Inferior parietal cortex (tissue), 1 donor: ENCODE results near the gene CPSF4.

Source experiments
- DNase-seq: peaks from one replicate; pipeline ENCODE4 v3.0.0-alpha.2; 2016; ENCODE audit errors: extremely low spot score

CPSF4 gene

DNA sequence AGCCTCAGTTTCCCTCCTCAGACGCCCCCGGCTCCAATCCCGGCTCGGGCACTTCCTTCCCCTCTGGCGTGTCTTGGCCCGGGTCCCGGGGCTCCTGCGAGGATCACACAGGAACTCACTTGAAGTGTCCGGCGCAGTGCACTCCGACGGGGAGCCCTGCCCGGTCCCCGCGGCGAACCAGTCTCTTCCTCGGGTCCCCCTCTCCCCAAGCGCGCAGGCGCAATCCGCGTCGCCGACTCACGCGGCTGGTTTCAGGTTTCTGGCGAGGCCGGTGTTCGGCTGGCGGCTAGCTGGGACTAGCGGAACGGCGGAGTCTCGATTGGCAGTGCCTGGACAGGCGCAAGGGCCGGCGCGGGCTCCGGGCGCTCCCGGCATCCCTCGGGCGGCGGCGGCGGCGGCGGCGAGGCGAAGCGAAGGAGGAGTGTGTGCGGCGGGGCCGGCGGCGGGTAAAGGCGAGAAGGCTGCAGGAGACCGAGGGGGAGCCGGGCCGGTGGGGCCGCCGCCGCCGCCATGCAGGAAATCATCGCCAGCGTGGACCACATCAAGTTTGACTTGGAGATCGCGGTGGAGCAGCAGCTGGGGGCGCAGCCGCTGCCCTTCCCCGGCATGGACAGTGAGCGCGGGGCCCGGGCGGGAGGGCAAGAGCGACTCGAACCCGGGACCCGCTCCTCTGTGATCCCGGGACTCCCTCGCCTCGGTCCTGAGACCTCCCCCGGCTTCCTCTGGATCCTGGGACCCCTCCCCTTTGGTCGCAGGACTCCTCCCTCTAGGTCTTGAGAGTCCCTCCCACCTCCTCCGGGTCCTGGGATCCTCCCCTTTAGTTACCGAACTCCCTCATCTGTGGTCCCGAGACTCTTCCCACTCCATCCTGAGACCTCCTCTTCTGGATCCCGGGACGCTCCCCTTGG, at the start of gene CPSF4, which contains the start of gene PTCD1:
Gene CPSF4 (plus strand): TSS at position 371 of the 908 bp plus-strand sequence. CDS start 140 bp downstream, at position 511.
Gene PTCD1 (minus strand): TSS at position 226 of the 908 bp plus-strand sequence. CDS start 3,556 bp downstream, outside the sequence.
- peak; percentile 96 for DNase-seq

DNA sequence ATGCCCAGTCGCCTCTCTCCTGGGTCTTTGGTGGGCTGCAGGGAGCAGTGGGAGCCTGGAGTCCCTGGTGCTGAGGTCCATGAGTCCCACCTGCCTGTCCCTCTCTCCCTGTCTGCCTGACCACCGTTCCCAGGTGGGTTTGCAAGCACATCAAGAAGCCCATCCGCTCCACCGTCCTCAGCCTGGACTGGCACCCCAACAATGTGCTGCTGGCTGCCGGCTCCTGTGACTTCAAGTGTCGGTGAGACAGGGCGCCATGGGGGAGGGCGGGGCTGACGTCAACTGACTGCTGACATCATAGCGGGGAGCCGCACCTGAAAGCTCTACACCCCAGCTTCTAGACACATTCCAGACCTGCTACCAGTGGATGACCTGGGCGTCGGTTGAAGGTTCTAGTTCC, 49.0 kb upstream of the CPSF4 start:
- no peak for DNase-seq

DNA sequence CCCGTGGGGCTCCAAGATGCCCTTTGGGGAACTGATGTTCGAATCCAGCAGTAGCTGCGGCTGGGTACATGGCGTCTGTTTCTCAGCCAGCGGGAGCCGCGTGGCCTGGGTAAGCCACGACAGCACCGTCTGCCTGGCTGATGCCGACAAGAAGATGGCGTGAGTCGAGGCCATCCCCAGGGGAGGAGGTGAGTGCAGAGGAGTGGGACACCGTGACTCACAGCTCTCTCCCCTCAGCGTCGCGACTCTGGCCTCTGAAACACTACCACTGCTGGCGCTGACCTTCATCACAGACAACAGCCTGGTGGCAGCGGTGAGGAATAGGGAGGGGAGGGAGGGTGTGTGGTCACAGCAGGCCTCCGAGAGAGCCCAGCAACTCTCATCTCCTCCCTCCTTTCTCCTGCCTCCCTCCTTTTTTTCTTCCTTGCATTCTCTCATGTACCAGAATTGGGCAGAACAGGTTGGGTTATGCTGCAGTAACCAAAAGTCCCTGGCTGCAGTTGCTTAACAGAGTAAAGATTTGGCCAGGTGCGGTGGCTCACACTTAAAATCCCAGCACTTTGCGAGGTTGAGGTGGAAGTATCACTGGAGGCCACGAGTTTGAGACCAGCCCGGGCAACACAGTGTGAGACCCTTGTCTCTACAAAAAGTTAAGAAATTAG, 47.7 kb upstream of the CPSF4 start:
- no peak for DNase-seq

DNA sequence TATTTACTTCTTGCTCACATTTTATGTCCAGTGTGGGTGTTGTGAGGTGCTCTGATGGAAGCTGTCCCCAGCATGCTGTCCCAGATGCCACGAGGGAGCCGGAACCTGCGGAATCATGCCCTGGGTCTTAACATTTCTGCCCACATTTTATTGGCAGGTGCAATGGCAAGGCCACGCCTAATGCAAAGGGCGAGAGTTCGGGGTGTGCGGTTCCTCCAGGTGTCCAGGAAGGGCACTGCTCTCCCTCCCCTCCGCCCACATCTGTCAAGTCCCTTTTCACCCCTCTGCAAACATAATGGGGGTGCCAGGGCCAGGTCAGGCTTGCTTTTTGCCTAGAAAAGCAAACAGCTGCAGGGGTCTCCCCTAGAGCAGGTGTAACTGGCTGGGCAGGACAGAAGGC, 46.7 kb upstream of the CPSF4 start:
- no peak for DNase-seq

DNA sequence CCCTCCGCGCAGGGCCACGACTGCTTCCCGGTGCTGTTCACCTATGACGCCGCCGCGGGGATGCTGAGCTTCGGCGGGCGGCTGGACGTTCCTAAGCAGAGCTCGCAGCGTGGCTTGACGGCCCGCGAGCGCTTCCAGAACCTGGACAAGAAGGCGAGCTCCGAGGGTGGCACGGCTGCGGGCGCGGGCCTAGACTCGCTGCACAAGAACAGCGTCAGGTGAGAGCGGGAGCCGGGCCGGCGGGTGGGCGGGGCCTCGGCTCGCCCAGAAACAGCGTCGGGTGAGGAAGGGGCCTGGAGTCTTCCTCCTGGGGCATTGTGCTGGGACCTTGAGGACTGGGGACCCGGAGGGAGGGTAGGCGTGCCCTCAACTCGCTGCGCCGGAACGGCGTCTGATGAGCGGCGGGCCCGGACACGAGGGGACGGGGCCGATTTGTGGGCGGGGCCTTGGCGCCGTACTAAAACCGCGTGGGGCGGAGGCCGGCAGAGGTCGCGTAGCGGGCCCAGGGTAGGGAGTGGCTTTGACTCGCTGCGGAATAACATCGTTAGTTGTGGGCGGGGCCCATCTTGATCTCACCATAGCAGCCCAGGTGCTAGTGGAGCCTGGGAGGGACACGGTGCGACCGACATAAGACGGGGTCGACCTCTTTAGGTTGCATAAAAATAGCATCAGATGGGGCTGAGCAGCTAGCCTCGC, 45.9 kb upstream of the CPSF4 start:
- DNase-seq = peak; percentile 47

DNA sequence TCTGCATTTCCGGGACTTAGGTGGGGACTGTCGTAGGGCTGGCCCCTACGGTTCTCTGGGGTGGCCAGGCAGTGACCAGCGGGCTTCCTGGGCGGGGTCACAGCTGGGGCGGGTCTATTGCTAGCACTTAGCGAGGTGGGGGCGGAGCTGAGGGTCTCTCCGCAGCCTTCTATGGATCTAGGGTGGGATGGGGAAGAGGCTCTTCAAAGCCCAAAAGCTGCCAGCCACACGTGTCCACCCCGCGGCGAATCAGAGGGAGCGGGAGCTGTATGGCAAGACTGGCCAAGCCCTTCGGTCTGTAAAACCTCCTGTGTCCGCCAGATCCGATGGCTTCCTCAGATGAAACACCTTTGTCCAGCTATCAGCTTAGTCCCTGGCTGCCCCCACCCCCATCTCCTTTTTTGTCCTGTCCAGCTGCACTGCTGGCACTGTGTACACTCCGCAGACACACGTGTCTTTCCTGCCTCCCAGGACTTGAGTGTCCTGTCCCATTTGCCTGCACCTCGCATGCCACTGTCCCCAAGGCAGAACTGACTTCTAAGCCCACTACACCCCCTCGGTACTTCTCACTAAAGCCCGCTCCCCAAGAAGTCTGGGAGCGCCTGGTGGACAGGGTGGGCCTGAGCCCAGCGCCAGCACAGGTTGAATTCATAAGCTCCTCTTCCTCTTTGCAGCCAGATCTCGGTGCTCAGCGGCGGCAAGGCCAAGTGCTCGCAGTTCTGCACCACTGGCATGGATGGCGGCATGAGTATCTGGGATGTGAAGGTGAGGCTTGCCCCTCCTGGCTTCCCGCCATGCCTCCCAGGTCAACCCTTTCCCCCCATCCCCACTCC, 45.2 kb upstream of the CPSF4 start:
- no peak for DNase-seq

DNA sequence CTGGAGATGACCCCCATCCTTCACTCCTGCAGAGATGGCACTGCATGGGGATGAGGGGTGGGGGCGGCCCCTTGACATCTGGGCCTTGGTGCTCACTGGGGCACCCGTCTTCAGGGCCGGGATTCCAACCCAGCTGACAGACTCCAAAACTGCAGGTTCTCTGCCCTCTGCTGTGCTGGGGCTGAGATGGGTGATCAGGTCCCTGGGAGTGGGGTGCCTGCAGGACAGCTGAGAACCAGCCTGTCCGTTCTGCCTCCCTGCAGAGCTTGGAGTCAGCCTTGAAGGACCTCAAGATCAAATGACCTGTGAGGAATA, 44.6 kb upstream of the CPSF4 start:
- DNase-seq = no peak

DNA sequence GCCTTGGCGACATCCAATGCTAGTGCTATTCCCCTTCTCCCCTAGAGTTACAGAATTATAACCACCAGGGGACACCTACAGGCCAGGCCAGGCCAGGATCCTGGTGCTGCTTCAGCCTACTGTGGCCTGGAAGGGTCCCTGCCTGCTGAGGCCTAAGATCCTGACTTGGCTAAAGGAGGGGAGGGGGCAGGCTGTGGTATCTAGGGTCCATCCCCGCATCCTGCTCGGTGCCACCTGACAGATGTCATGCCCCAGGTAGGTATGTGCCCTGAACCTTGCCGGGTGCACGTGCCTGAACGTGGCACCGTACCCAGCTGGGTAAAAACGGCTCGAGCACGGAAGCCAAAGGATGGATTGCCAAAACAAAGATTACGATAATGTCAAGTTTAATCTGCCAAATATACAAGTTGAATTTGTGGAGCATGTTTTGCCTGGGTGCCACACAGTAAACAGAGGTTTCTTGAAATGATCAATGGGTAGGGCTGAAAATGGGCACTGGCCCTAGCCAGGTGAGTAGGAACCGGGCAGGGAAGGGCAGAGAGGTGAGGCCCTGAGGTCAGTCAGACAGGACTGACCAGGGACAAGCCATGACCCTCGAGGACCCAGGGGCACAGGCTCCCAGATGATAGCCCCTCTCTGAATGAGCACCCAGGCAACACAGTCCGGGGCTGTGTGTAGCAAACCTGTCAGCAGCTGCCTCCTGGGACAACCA, 43.0 kb upstream of the CPSF4 start:
- no peak for DNase-seq

DNA sequence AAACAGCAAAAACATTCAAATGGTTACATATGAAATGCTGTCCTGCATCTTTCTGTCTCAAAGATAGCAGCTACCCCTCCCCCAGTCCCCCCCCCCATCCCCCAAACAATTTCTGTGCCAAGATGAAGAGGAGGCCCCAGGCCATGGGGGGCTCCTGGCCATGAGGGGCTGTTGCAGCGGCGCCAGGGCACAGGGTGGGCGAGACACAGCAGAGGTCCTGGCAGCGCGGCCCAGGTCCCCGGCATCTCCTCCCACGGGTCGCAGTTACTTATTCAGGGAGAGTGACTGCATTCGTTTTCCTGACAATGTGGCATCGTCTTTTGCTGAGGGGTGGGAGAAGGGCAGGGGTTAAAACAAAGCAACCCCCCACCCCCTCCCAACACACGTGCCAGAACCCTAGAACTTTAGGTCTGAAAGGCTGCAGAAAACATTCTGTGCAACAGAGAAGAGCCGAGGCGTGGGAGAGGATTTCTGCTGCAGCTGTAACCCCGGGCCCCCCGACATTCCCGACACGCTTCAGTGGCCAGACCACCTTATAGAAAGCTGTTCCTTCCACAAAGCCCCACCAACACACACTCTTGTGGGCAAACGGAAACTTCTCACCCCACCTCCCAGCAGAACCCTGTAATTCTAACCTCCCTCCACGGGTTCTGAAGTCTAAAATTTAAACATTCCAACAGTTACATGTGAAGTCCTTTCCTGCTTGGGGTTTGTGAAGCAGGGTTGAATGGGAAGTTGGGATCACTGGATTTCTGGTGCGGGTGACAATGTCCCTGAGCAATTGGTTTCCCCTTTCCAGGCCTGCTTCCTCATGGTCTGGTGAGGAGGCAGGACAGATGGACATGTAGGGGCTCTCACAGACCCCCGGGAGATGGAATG, 42.1 kb upstream of the CPSF4 start:
- DNase-seq = no peak

DNA sequence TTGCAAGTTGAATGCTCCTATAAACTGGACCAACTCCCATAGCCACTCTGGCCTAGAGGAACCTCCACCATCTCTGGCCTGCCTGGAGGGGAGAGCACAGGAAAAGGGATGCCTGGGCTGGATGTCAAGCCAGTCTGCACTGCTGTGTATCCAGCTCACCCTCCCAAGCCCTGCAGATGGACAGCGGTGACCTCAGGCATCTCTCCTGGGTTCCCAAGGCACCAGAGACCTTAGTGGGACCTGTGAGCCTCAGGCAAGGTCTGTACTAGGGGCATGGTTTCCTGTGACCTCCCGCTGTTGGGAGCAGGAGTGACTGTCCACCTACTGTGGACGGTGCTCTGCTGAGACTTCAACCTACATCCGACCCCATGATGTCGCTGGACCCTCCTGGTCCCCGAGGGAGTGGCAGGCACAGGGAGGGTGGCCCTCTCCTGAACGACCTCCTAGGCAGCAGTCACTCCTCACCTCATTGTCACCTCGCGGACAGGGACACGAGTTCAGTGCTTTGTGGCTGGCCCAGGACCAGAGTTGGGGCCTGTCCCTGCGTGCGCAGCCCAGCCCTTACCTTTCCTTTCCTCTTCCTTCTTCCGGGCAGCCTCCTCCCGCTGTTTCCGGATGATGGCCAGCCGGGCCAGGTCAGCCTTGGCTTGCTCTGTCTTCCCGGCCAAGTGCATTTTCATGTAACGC, 41.3 kb upstream of the CPSF4 start:
- no peak for DNase-seq

DNA sequence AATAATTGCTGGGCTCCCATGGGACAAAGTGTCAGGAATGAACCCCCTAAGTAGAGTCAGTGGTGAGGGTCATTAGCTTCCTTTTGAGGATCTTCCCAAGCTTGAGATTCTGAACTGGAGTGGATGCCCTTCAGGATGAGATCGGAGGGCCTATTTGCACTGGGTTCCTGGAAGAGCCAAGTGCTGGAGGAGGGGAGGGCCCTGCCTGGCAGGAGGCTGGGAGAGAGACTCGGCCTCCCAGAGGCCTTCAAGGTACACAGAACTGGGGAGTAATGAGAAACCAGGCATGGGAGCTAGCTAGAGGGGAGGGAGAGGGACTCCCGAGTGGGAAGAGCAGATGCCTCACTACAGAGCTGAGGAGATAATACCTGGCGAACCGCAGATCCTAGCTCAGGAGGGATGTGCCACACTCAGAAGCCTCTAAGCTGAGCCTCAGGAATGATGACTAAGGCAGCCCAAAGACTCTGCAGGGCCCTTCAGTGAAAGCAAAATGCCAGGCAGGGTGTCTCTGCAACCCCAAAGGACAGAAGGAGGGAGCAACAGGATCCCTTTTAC, 39.8 kb upstream of the CPSF4 start:
- DNase-seq = no peak

DNA sequence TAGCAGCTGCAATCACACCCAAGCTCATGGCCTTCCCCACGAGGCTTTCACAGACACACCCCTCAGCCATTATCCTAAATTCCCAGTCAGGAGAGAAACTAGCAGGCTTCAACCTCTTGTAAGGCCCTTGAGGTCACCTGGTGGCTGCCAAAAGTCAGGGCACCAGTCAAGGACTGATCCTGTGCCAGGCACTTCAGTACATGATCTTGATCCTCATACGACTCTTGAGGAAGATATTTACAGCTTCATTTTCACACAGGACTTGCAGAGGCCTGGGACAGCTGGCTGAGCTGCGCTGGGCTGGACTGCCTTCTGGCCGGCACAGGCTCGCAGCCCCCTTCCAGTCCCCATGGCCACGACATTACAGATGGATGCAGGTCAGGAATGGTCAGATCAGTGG, 39.1 kb upstream of the CPSF4 start:
- no peak for DNase-seq

DNA sequence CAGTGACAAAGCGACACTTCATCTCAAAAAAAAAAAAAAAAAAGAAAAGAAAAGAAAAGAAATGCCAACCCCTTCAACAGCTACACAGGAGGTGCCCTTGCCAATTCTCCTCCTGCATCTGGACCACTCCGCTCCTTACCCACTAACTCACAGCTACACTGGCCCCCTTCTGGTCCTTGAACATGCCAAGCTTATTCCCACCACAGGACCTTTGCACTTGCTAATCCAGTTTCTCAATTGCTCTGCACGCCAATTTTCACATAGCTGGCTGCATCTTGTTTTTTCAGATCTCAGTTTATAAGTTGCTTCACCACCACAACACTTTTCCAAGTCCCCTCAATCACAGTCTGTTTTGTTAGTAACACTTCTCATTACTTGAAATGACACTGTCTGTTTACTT, 35.9 kb upstream of the CPSF4 start:
- DNase-seq = no peak

DNA sequence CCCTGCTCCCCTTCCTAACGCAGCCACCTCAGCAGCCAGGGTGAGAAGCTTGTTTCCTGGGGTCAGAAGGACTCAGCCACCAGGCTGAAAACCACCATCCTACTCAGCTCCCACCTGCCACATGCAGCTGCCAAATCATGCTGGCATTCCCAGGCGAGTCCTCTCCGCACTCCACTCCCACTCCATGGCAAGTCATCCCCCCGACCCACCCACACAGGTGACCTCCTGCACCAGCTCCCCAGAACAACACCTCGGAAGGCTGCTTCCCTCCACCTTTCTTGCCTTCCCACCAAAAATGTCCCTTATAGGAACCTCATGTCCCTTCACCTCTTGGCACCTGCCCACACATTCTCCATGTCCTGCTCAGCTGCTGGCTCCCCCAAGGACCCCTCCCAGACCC, 35.0 kb upstream of the CPSF4 start:
- no peak for DNase-seq

DNA sequence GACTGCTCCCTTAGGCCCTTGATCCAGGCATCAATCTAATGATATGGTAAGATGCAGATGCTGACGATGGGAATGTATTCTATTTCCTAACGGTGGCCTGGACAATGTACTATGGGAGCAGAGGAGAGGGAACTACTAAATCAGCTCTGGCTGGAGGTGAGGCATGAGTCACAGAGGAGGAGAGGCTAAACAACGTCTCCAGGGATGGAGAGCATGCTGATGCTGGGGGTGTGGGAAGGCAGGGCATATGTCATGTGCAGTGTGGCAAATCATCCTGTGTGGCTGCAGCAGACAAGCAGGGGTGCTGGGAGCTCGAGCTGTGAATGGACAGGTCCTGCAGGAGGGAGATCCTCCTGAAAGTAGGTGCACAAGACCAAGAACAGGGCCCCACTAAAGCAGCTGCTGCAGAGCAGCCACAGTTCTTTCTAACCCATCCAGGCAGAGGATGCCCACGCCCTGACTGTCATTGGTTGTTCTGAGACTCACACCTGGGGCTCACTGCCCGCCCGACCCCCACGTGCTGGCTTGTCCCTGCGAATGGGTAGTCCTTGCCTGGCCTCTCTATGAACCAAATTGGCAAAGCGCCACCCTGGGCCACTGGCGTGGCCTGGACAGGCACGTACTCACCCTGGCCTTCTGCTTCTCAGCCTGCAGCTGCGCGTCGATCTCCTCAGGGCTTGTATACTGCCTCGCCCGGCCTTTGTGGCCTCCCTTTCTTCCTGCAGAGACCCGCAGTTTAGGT, 34.3 kb upstream of the CPSF4 start:
- no peak for DNase-seq

DNA sequence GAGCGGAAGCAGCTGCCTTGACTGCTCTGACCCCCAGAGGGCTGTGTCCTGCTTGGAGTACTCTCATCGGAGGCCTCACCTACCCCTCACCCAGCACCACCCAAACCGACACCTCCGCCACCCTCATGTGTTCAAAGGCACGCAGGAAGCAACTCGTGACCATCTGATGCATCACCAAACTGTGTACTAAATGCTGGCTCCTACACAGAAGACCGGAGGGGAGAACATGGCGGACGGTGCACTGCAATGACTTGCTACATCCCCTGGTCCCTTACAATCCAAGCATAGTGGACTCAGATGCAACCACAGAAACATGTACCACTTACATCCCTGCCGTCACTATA, 33.8 kb upstream of the CPSF4 start:
- DNase-seq = no peak

DNA sequence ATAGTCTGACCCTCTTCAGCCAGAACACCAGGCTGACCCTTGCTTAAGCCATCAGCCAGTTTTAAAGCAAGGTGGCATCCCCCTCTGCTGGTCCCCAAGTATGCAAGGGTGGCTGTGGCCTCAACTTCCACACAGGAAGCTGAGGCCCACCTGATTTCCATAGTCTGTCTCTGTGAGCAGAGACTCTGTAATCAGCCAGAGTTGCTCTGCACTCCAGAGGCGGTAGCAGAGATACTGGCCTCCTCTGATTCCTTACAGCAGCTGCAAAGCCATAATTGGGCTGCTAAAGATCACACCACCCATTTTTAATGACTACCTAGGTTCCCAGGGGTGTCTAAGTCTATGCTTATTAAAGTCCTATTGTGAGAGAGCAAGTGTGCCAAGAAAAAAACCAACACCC, 32.2 kb upstream of the CPSF4 start:
- no peak for DNase-seq

DNA sequence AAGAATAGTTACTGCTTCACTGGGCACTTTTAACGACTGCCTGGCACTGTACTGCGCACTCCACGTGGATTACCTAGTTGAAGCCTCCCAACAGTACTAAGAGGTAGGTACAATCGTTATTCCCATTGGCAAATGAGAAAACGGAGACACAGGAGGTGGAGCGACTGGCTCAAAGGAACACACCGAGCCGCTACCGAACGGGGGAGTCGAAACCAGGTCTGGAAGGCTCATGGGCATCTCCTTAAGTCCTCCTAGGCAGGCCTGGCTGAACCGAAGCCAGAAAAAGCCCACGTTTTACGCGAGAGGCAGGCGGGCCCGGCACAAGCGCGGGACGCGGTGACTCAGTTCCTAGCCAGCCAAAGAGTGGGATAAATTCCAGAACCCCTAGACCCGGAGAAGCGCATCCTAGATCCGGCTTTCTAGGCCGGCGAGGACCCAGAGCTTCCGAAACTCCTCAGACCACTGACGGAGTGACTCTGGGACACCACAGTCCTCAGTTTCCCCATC, 30.8 kb upstream of the CPSF4 start:
- peak; percentile 28 for DNase-seq
